ENCODE data around the gene POLE. TPM values are rescaled to one million over a fixed set of nuclear protein-coding genes. Genes with fewer than 3 reads are reported as not detected.

The POLE gene
- total RNA-seq, 1 donor from 2014 or later = 174 TPM

DNA sequence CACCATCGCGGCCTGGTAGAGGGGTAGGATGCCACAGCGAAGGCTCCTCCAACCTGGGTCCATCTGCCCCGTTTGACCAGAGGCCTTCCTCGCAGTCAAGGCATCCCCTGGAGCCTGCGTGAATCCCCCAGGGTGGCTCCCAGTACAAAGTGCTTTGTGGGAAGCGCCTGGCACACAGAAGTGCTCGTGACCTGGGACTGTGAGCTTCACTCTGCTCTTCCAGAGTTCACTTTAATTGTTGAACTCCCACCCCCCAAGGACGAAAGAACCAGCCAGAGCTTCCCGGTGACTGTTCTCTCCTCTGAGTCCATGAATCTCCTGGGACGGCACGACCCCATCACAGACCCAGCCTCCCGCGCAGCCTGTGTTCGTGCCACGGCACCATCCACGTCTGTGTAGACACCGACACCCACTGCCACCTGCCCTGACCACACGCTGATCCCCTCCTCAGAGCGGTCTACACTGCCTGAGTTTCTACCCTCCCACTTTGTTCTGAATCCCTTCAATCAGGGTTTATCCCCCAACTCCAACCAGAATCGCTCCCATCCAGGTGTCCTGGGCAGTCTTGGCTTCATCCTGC is 52.6 kb downstream of the POLE start:
- Mint-ChIP-seq H3K36me3 (ENCODE audit: low read depth) (peaks cover 42% of the 10 kb centered on the region), H3K27me3 (ENCODE audit: low read depth) (no peaks in the 10 kb centered on the region), H3K9me3 (no peaks in the 10 kb centered on the region), H3K27ac (ENCODE audit: unreplicated experiment) (no peak overlapping the region), H3K4me3 (no peak overlapping the region), H3K4me1 (no peaks in the 10 kb centered on the region)
- TF ChIP-seq, protein P1, sequence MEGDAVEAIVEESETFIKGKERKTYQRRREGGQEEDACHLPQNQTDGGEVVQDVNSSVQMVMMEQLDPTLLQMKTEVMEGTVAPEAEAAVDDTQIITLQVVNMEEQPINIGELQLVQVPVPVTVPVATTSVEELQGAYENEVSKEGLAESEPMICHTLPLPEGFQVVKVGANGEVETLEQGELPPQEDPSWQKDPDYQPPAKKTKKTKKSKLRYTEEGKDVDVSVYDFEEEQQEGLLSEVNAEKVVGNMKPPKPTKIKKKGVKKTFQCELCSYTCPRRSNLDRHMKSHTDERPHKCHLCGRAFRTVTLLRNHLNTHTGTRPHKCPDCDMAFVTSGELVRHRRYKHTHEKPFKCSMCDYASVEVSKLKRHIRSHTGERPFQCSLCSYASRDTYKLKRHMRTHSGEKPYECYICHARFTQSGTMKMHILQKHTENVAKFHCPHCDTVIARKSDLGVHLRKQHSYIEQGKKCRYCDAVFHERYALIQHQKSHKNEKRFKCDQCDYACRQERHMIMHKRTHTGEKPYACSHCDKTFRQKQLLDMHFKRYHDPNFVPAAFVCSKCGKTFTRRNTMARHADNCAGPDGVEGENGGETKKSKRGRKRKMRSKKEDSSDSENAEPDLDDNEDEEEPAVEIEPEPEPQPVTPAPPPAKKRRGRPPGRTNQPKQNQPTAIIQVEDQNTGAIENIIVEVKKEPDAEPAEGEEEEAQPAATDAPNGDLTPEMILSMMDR (conservative IDR thresholded peaks at IDR 0.05) = no peak
- no peak for DNase-seq (ENCODE audit: low read depth, low spot score)

DNA sequence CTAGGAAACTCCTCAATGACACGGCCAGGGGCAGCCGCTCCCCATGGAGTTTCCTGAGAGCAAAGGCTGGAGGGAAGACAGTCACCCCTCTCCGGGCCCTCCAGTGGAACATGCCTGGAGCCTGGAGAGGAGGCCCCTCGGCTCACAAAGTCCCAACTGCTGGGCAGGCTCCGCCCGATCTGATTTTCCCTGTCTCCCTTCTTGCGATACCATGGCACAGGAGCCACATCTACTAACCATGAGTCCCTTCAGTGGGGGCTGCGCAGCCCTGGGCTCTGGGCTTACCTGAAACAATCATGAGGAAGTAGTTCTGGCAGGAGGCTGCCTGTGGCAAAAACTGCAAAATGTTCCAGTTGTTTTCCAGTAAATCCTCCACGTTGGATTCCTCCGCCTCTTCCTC is 53.2 kb downstream of the POLE start:
- no peak for DNase-seq (ENCODE audit: low read depth, low spot score)
- H3K36me3 Mint-ChIP-seq (ENCODE audit: low read depth) = peaks cover 43% of the 10 kb centered on the region
- H3K4me1 Mint-ChIP-seq = no peaks in the 10 kb centered on the region
- H3K9me3 Mint-ChIP-seq = no peaks in the 10 kb centered on the region
- TF ChIP-seq, protein P1 (conservative IDR thresholded peaks at IDR 0.05) = no peak
- peak overlapping the region; percentile 22 for H3K4me3 Mint-ChIP-seq
- H3K27ac Mint-ChIP-seq (ENCODE audit: unreplicated experiment) = no peak overlapping the region
- H3K27me3 Mint-ChIP-seq (ENCODE audit: low read depth) = no peaks in the 10 kb centered on the region

DNA sequence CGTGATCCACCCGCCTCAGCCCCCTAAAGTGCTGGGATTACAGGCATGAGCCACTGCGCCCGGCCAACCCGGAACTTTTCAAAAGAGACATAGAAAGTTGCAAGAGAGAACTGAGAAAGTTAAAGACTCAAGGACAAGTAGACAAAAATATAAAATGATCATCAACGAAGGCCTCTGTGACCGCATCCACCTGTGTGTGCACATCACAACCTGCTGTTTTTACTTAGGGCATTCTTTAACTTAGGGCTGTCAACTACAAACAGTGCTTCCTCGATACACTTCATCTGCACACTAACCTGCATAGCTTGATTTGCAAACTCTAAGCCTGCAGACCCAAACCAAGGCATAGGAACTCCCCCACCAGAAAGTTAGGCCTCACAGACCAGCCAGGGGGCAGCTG is 53.7 kb downstream of the POLE start:
- Mint-ChIP-seq H3K36me3 (ENCODE audit: low read depth) (peaks cover 44% of the 10 kb centered on the region), H3K27ac (ENCODE audit: unreplicated experiment) (peak overlapping the region; percentile 17), H3K4me1 (no peaks in the 10 kb centered on the region), H3K27me3 (ENCODE audit: low read depth) (no peaks in the 10 kb centered on the region), H3K4me3 (peak overlapping the region; percentile 22), H3K9me3 (no peaks in the 10 kb centered on the region)
- TF ChIP-seq, protein P1 (conservative IDR thresholded peaks at IDR 0.05) = no peak
- DNase-seq (ENCODE audit: low read depth, low spot score) = no peak

DNA sequence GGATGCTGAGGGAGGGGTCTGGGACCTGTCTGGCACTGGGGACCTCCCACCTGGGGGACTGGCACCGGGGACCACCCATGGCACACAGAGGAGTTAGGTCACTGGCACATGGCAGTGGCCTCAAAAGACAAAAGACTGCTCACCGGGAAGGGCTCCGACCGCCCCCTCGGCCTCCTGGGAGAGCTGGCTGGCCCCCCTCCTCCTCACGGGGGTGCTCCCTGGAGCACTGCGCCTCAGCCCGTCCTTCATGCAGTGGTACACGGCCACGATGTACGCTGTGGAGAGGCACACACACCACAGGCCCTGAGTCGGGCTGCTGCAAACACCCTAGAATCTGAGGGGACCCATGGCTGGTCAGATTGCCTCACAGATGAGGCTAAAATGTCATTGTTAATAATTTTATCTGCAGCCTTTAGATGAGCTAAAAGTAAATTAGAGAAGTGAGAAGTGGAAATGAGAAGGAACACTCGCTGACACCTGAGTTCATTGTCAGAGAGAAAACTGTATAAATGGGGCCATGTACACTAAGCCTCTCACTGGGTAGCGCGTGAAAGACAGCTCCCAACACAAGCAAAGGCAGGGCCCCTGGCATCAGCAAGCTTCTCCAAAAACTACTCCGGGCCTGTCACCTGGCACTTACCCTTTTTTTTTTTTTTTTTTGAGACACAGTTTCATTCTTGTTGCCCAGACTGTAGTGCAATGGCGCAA is 54.5 kb downstream of the POLE start:
- H3K9me3 Mint-ChIP-seq = no peaks in the 10 kb centered on the region
- no peak for DNase-seq (ENCODE audit: low read depth, low spot score)
- peaks cover 40% of the 10 kb centered on the region for H3K36me3 Mint-ChIP-seq (ENCODE audit: low read depth)
- H3K27me3 Mint-ChIP-seq (ENCODE audit: low read depth) = no peaks in the 10 kb centered on the region
- H3K4me1 Mint-ChIP-seq = no peaks in the 10 kb centered on the region
- no peak overlapping the region for H3K27ac Mint-ChIP-seq (ENCODE audit: unreplicated experiment)
- TF ChIP-seq, protein P1 (conservative IDR thresholded peaks at IDR 0.05) = no peak
- no peak overlapping the region for H3K4me3 Mint-ChIP-seq

DNA sequence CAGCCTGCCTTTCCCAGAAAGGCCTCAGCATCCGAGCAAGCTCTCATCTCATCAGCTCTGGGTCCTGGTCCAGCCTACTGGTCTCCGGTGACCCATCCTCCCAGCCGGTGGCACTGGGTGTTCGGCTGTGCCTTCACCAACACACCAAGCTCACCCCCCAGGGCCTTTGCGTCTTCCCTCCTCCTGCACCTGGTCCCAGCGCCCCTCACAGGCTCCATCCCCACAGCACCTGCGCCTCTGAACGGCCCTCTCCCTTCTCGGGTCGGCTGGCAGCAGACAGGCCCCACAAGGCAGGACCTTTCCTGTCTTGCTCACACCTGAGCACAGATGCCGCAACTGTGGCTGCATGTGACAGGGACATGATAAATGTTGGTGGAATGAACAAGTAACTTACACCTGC is 55.5 kb downstream of the POLE start:
- TF ChIP-seq, protein P1 (conservative IDR thresholded peaks at IDR 0.05) = no peak
- no peaks in the 10 kb centered on the region for H3K9me3 Mint-ChIP-seq
- DNase-seq (ENCODE audit: low read depth, low spot score) = no peak
- no peak overlapping the region for H3K27ac Mint-ChIP-seq (ENCODE audit: unreplicated experiment)
- peaks cover 37% of the 10 kb centered on the region for H3K36me3 Mint-ChIP-seq (ENCODE audit: low read depth)
- H3K4me1 Mint-ChIP-seq = no peaks in the 10 kb centered on the region
- no peak overlapping the region for H3K4me3 Mint-ChIP-seq
- no peaks in the 10 kb centered on the region for H3K27me3 Mint-ChIP-seq (ENCODE audit: low read depth)

Data from neural crest cell (in vitro differentiated cells).